Measurements from ENCODE around the gene WDR82.

GRCh38 chr3:52237657-52238172 lies 40.7 kb downstream of the WDR82 start:
- TF ChIP-seq CTCF (IDR thresholded peaks at IDR 0.05; ENCODE audit: poor library complexity) = no peak
- no peak for TF ChIP-seq EZH2phosphoT487 (IDR thresholded peaks at IDR 0.05; ENCODE audit: low read depth, severe bottlenecking, unreplicated experiment)
- TF ChIP-seq EZH2 (IDR thresholded peaks at IDR 0.05; ENCODE audit: borderline replicate concordance) = no peak
